DND-41 (cell line): ENCODE data around the gene SAPCD2.

Experiments used
- ATAC-seq: fragments of 200-7000 bp; cut with Tn5 transposase; 3 replicates; pipeline ENCODE4 v1.9.1; 2021; ENCODE audit warnings: low read depth; ENCODE audit not compliant: insufficient read depth
- DNase-seq: peaks from one replicate; pipeline ENCODE4 v3.0.0-alpha.2; 2020
- H2AFZ ChIP-seq: 2 replicates; pipeline ENCODE4 v1.6.0; 2012; ENCODE audit warnings: low read depth, low read length
- H3K27ac ChIP-seq: 2 replicates; pipeline ENCODE4 v1.5.1; 2012; ENCODE audit warnings: low read length, inconsistent platforms
- H3K27me3 ChIP-seq: fragments of 200-600 bp; sonication (generic); 2 replicates; pipeline ENCODE4 v1.6.0; 2012; ENCODE audit warnings: low read length, mild to moderate bottlenecking, inconsistent platforms; ENCODE audit not compliant: insufficient read depth, poor library complexity
- H3K36me3 ChIP-seq: 2 replicates; pipeline ENCODE4 v1.5.1; 2012; ENCODE audit warnings: low read length, inconsistent platforms; ENCODE audit not compliant: insufficient read depth
- H3K4me1 ChIP-seq: 2 replicates; pipeline ENCODE4 v1.5.1; 2012; ENCODE audit warnings: mild to moderate bottlenecking, low read length; ENCODE audit not compliant: insufficient read depth
- H3K4me2 ChIP-seq: 2 replicates; pipeline ENCODE4 v1.6.0; 2012; ENCODE audit warnings: mild to moderate bottlenecking, moderate library complexity, low read length, inconsistent platforms; ENCODE audit not compliant: insufficient read depth
- H3K4me3 ChIP-seq, 2 experiments: fragments of 200-600 bp in 1 of 2; shearing (Covaris generic) in 1 of 2; 2 replicates each; pipeline ENCODE4 v1.5.1; 2012 to 2016; ENCODE audit warnings: inconsistent platforms in 2 of 2, low read length in 2 of 2, mild to moderate bottlenecking in 2 of 2, low read depth in 1 of 2, moderate library complexity in 1 of 2
- H3K79me2 ChIP-seq: 2 replicates; pipeline ENCODE4 v1.6.0; 2012; ENCODE audit warnings: low read length, inconsistent platforms; ENCODE audit not compliant: insufficient read depth
- H3K9ac ChIP-seq: 2 replicates; pipeline ENCODE4 v1.6.0; 2012; ENCODE audit warnings: low read depth, mild to moderate bottlenecking, inconsistent platforms, low read length, moderate library complexity
- H3K9me3 ChIP-seq: 2 replicates; pipeline ENCODE4 v1.5.1; 2012; ENCODE audit warnings: low read length, moderate library complexity, mild to moderate bottlenecking, inconsistent platforms; ENCODE audit not compliant: insufficient read depth, severe bottlenecking
- H4K20me1 ChIP-seq: 2 replicates; pipeline ENCODE4 v1.6.0; 2012; ENCODE audit warnings: low read length; ENCODE audit not compliant: insufficient read depth
- CTCF ChIP-seq: IDR thresholded peaks from 2 replicates; pipeline ENCODE4 v1.5.1; 2012; ENCODE audit warnings: borderline replicate concordance, low read length, moderate library complexity, mild to moderate bottlenecking; ENCODE audit not compliant: poor library complexity, severe bottlenecking; ENCODE audit errors: extremely low read depth
- EZH2 ChIP-seq: IDR thresholded peaks from 3 replicates; pipeline ENCODE4 v1.6.1; 2012; ENCODE audit warnings: borderline replicate concordance, low read depth, mild to moderate bottlenecking, moderate library complexity, low read length, inconsistent platforms; ENCODE audit not compliant: severe bottlenecking

SAPCD2 gene

GRCh38 chr9:137107312-137107921 lies 37.1 kb upstream of the SAPCD2 start:
- Histone ChIP-seq H3K4me1 (0 out of 2 replicates have a peak, but pooled peaks cover 1% of the 10 kb centered on the region), H3K9me3 (peaks cover 3% of the 10 kb centered on the region), H3K9ac (no peak overlapping the region), H3K4me2 (no peak overlapping the region), H3K27me3 (no peaks in the 10 kb centered on the region), H3K36me3 (peaks cover 93% of the 10 kb centered on the region), H2AFZ (no peak overlapping the region), H4K20me1 (peaks cover 15% of the 10 kb centered on the region; the same call in 1 of the 2 replicates), H3K79me2 (no peaks in the 10 kb centered on the region), H3K4me3 (no peak overlapping the region), H3K27ac (no peak overlapping the region)
- ATAC-seq (no peak), DNase-seq (no peak)
- TF ChIP-seq CTCF = no peak
- no peak for TF ChIP-seq EZH2

GRCh38 chr9:137106662-137107250 lies 36.4 kb upstream of the SAPCD2 start:
- ATAC-seq = no peak
- no peak overlapping the region for H3K4me3 ChIP-seq
- no peak overlapping the region for H3K4me2 ChIP-seq
- peaks cover 15% of the 10 kb centered on the region; the same call in 1 of the 2 replicates for H4K20me1 ChIP-seq
- DNase-seq = no peak
- no peak for TF ChIP-seq EZH2
- TF ChIP-seq CTCF = no peak
- H3K27me3 ChIP-seq = no peaks in the 10 kb centered on the region
- H3K36me3 ChIP-seq = peaks cover 94% of the 10 kb centered on the region
- H3K4me1 ChIP-seq = no peaks in the 10 kb centered on the region
- no peak overlapping the region for H2AFZ ChIP-seq
- no peak overlapping the region for H3K27ac ChIP-seq
- no peak overlapping the region for H3K9ac ChIP-seq
- H3K79me2 ChIP-seq = no peaks in the 10 kb centered on the region
- H3K9me3 ChIP-seq = peaks cover 9% of the 10 kb centered on the region

DNA sequence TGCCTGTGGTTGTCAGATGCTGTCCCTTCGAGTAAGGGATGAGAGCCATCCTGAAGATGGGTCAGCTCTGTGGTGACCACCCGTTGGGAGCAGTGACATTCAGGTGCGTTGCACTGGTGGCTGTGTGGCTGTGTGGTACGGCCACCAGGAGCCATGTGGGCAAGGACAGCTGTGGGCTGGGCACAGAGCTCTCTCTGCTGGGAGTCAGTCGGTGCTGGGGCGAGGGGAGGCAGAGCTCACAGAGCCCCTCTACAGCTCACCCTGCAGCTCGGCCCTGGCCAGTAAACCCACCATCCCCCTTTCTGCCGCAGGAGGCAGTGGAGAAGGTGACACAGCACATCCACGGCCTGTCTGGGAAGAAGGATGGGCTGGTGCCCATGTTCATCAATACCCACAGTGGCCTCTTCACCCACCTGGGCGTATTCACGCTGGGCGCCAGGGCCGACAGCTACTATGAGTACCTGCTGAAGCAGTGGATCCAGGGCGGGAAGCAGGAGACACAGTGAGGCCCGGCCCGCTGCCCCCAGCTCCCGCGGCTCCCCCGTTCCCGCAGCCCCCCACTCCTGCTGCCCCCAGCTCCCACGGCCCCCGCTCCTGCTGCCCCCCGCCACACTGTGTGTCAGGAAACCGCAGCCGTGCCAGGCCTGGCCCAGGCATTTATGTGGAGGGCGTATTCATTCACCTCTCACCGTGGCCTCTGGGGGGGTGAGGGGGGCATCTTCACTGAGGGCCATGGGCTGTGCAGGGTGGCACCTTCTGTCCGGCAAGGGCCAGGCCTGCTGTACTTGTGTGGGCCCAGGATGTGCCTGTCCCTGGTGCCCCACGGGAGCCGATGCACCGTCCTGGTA lies 35.7 kb upstream of the SAPCD2 start:
- H3K27me3 ChIP-seq = no peaks in the 10 kb centered on the region
- H2AFZ ChIP-seq = no peak overlapping the region
- no peak overlapping the region for H3K9ac ChIP-seq
- no peak overlapping the region for H3K4me3 ChIP-seq
- ATAC-seq (no peak), DNase-seq (no peak)
- no peaks in the 10 kb centered on the region for H3K4me1 ChIP-seq
- no peaks in the 10 kb centered on the region for H3K79me2 ChIP-seq
- no peak overlapping the region for H3K4me2 ChIP-seq
- H3K36me3 ChIP-seq = peaks cover 96% of the 10 kb centered on the region
- H4K20me1 ChIP-seq = peaks cover 15% of the 10 kb centered on the region; the same call in 1 of the 2 replicates
- peaks cover 9% of the 10 kb centered on the region for H3K9me3 ChIP-seq
- no peak overlapping the region for H3K27ac ChIP-seq
- TF ChIP-seq EZH2 (no peak), CTCF (no peak)
